NOMO-1 treated with dmso at 0.1 percent for 144 hours (cell line): Measurements from ENCODE around the gene BTN1A1.

Source experiments
- DNase-seq: peaks from one replicate; lab custom pipeline; 2025; ENCODE audit not compliant: unreplicated experiment; lab: John Stamatoyannopoulos, UW

The BTN1A1 gene

GRCh38 chr6:26556263-26557070, 56.4 kb downstream of the BTN1A1 start:
- no peak for DNase-seq
